ENCODE measurements around the gene ACP2. TPM values are rescaled to one million over a fixed set of nuclear protein-coding genes. Genes with fewer than 3 reads are reported as not detected.

ACP2 gene
- polyA plus RNA-seq, 1 donor, result 20.9 TPM

GRCh38 chr11:47268448-47269001 is 19.9 kb upstream of the ACP2 start:
- no peak for DNase-seq (ENCODE audit: low read depth)

- no peak for DNase-seq (ENCODE audit: low read depth)
Measured at GRCh38 chr11:47267876-47268275, 19.3 kb upstream of the ACP2 start.

- DNase-seq (ENCODE audit: low read depth), result no peak
Measured at GRCh38 chr11:47264521-47264920, 15.9 kb upstream of the ACP2 start.

DNA sequence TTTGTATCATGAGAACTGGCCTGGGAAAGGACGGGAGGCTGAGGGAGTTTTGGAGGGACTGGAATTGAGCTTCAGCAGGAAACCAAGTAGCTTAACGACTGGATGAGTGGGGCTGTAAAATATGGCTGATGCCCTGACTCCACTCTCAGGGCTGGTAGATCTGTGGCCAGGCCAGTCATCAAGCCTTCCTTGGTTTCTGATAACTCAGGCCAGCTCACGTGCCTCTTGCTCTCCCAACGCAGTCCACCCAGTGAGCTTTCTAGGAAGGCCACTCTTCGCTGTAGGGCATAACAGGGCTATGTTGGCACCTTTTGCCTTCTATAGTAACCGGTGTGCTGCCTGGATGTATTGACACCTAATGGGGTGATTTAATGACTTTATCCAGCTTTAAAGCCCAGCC is 15.5 kb upstream of the ACP2 start:
- DNase-seq (ENCODE audit: low read depth), result no peak

GRCh38 chr11:47261291-47261800 is 12.7 kb upstream of the ACP2 start:
- no peak for DNase-seq (ENCODE audit: low read depth)

- no peak for DNase-seq (ENCODE audit: low read depth)
Measured at GRCh38 chr11:47260366-47260765, 11.8 kb upstream of the ACP2 start.

DNA sequence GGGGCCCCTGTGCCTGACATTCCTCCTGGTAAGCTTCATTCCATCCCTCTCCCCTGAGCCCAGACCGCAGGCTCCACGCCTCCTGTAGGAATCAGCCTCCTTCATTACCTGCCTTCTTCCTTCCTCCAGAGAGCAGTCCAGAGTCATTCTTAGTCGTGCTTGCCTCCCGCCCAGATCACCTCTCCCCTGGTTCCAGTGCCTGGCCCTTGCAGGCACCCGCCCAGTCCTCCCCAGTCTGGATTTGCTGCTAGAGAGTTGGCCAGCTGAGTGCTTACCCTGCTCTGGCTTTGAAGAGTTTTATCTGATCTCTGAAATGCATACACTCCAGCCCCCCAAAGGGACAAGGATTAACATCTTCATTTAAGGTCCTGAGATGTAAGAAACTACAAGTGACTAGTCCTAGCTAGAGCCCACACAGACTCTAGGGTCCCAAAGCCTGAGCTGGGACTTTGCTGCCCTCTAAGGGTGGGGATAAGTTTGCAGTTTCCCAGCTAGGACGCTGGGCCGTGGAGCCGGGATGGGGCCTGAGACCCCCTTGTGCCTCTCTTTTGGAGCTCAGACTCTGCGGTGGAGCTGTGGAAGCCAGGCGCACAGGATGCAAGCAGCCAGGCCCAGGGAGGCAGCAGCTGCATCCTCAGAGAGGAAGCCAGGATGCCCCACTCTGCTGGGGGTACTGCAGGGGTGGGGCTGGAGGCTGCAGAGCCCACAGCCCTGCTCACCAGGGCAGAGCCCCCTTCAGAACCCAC is 10.8 kb upstream of the ACP2 start:
- DNase-seq (ENCODE audit: low read depth), result no peak

GRCh38 chr11:47258317-47258902 is 9.8 kb upstream of the ACP2 start:
- DNase-seq (ENCODE audit: low read depth), result no peak

GRCh38 chr11:47257517-47258316 is 9.1 kb upstream of the ACP2 start, which contains the start of gene NR1H3:
Gene NR1H3 (plus strand): TSS chr11:47257996. CDS start chr11:47259217, 1,221 bp downstream.
- no peak for DNase-seq (ENCODE audit: low read depth)

DNA sequence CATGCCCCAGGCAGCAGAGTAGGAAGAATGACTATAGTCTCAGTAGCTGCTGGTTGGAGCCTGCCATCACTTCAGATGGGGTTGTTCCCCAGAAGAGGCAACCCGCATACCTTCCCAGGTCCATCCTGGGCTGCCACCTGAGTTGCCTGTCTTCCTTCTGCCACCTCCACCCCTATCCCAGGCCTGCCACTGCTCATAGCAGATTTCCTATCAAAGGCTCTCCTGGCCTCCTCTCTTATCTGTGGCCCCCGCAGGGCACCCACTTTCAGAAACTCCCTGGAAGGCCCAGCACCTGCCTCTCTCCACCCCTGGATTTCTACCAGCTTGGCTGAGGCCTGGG is 8.5 kb upstream of the ACP2 start:
- DNase-seq (ENCODE audit: low read depth), result no peak

GRCh38 chr11:47256374-47256773 is 7.8 kb upstream of the ACP2 start:
- no peak for DNase-seq (ENCODE audit: low read depth)

DNA sequence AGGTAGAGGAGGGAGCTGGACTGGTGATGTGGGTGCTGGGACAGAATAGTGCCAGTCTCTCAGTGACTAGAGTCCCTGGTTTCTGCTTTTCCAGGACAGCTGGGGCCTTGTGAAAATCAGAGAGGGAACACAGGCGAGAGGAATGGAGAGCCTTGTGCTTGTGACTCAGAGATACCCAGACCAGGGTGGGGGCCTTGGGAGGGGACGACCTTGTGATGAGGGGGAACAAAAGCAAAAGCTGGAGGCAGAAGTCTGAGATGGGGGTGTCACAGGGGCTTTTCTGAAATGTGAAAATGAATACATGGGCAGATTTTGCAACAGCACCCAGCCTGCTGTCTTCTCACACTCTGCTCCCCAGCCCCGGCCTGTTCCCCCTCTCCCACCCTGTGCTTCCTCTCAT is 5.8 kb upstream of the ACP2 start:
- no peak for DNase-seq (ENCODE audit: low read depth)

- no peak for DNase-seq (ENCODE audit: low read depth)
Measured at GRCh38 chr11:47253660-47254059, 5.0 kb upstream of the ACP2 start.

GRCh38 chr11:47251751-47252150 is 3.1 kb upstream of the ACP2 start:
- no peak for DNase-seq (ENCODE audit: low read depth)

- no peak for DNase-seq (ENCODE audit: low read depth)
Measured at GRCh38 chr11:47249378-47249715, 733 bp upstream of the ACP2 start.

- no peak for DNase-seq (ENCODE audit: low read depth)
Measured at GRCh38 chr11:47248304-47248663, 330 bp downstream of the ACP2 start.

GRCh38 chr11:47247502-47247901 is 1.1 kb downstream of the ACP2 start:
- no peak for DNase-seq (ENCODE audit: low read depth)

DNA sequence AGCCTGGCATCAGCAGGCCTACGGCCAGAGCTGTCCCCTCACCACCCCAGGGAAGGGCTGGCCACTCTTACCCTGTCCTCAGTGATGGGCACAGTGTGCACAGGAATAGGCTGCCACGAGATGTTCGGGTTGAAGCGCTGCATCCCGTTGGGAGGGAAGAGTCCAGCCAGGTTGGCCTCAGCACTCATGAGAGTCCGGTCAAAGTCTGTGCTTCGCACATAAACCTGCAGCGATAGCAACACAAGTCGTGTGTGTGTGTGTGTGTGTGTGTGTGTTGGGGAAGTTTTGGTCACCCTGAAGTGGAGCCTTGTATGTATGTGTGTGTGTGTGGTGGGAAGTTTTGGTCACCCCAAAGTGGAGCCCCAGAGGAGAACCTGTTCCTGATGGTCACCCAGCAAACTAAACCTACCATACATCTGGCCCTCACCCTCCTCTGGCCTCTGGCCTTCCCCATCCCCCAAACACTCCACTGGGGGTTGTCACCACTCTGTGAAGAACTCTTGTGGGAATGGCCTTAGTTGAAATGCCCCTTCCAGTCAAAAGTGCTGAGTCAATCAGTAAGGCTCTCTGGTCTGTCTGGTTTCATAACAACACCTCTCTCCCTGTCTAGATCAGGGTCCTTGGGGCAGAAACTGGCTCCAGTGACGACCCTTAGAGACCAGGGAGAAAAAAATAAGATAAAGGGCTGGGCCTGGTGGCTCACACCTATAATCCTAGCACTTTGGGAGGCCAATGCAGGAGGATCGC is 2.8 kb downstream of the ACP2 start:
- DNase-seq (ENCODE audit: low read depth), result no peak

DNA sequence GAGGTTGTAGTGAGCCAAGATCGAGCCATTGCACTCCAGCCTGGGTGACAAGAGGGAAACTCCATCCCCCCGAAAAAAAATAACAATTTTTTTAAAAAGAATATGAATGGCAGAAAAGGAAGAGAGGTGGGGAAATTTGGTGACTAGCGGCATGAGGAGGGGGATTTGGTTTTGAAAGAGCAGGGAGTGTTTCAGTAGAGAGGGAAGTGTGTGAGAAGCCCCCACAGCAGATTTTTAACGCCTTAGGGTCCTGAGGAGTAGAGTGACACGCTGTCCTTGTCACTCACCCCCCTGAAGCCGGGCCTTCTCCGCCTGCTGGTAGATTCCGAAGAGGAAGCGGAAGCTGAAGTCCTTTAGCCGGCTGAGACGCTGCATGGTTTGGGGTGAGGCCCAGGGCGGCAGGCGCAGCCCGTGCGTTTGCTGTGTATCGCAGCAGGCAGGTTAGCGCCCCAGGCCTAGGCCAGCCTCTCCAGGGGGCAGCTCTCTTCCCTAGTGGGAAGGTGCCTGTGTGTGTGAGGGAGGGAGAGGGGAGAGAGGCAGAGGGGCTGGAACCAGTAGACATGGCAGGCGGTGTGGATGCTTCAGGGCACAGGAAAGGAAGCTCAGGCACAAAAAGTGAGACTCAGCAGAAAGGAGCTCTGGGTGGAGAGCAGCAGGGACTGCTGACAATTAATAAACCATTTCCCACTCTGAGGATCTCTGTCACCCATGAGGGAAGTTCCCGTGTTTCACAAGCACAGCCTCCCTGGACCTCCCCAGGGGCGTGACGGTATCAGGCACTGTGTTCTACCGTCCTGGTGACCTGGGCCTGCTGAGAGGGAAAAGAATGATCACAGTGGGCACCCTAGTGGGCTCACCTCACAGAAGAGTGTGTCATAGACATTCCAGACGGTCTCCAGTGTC is 3.9 kb downstream of the ACP2 start:
- no peak for DNase-seq (ENCODE audit: low read depth)

- no peak for DNase-seq (ENCODE audit: low read depth)
Measured at GRCh38 chr11:47243454-47243853, 5.2 kb downstream of the ACP2 start.

All from forelimb muscle (tissue), 1 donor.